ENCODE measurements around the gene NUP133.
"Not testable (repeated sequence)": the region's sequence is repeated elsewhere in the genome, so short reads cannot be mapped to it uniquely, and the experiment has no call there.

NUP133 gene

GRCh38 chr1:229411434-229412055 lies 96.6 kb downstream of the NUP133 start:
- no peak for DNase-seq

- peak; percentile 23 for DNase-seq
These were observed 97.3 kb downstream of the NUP133 start for GRCh38 chr1:229410692-229411433.

GRCh38 chr1:229410370-229410691 lies 97.8 kb downstream of the NUP133 start:
- DNase-seq = no peak

- no peak for DNase-seq
These were observed 98.3 kb downstream of the NUP133 start for GRCh38 chr1:229409616-229410369.

- no peak for DNase-seq
These were observed 99.6 kb downstream of the NUP133 start for GRCh38 chr1:229408458-229409037.

GRCh38 chr1:229407206-229408026 lies 100.7 kb downstream of the NUP133 start:
- DNase-seq = no peak

- no peak for DNase-seq
These were observed 101.3 kb downstream of the NUP133 start for GRCh38 chr1:229406798-229407197.

- no peak for DNase-seq
These were observed 104.6 kb downstream of the NUP133 start for GRCh38 chr1:229403573-229403972.

GRCh38 chr1:229402993-229403392 lies 105.1 kb downstream of the NUP133 start:
- DNase-seq = no peak

- DNase-seq = not testable (repeated sequence)
These were observed 105.8 kb downstream of the NUP133 start for GRCh38 chr1:229402329-229402728.

- DNase-seq = no peak
These were observed 110.4 kb downstream of the NUP133 start for GRCh38 chr1:229397762-229398161.

GRCh38 chr1:229396585-229397206 lies 111.4 kb downstream of the NUP133 start:
- DNase-seq = no peak

GRCh38 chr1:229394517-229394916 lies 113.6 kb downstream of the NUP133 start:
- not testable (repeated sequence) for DNase-seq

GRCh38 chr1:229392936-229393335 lies 115.2 kb downstream of the NUP133 start:
- DNase-seq = no peak
